Karpas-422 (cell line): ENCODE results near the gene LYPD6. TPM values are rescaled to one million over a fixed set of nuclear protein-coding genes. Genes with fewer than 3 reads are reported as not detected.

Source experiments
- DNase-seq: peaks from one replicate; pipeline ENCODE4 v3.0.0-alpha.2; 2015
- H2AFZ ChIP-seq: fragments of 200-600 bp; sonication (generic); 2 replicates; pipeline ENCODE4 v1.6.1; 2014; ENCODE audit warnings: antibody characterized with exemption, low read length, mixed read lengths
- H3K27ac ChIP-seq: fragments of 200-600 bp; sonication (generic); 2 replicates; pipeline ENCODE4 v1.5.1; 2014; ENCODE audit warnings: mild to moderate bottlenecking, low read length, moderate library complexity
- H3K27me3 ChIP-seq: fragments of 200-600 bp; sonication (generic); 2 replicates; pipeline ENCODE4 v1.6.1; 2014; ENCODE audit warnings: low read length, mixed read lengths
- H3K36me3 ChIP-seq: fragments of 200-600 bp; sonication (generic); 2 replicates; pipeline ENCODE4 v1.6.1; 2014; ENCODE audit warnings: low read length, mixed read lengths; ENCODE audit not compliant: insufficient read depth
- H3K4me1 ChIP-seq: fragments of 200-600 bp; sonication (generic); 2 replicates; pipeline ENCODE4 v1.6.1; 2014; ENCODE audit warnings: mild to moderate bottlenecking, low read length, mixed read lengths
- H3K4me2 ChIP-seq: fragments of 200-600 bp; sonication (generic); 2 replicates; pipeline ENCODE4 v1.6.1; 2014; ENCODE audit warnings: low read length, low read depth, mild to moderate bottlenecking; ENCODE audit not compliant: poor library complexity, severe bottlenecking
- H3K4me3 ChIP-seq: fragments of 200-600 bp; sonication (generic); 2 replicates; pipeline ENCODE4 v1.5.1; 2014; ENCODE audit warnings: mild to moderate bottlenecking, antibody characterized with exemption, low read length, mixed read lengths
- H3K79me2 ChIP-seq: fragments of 200-600 bp; sonication (generic); 2 replicates; pipeline ENCODE4 v1.6.1; 2014; ENCODE audit warnings: mild to moderate bottlenecking, low read length, mixed read lengths
- H3K9ac ChIP-seq: fragments of 200-600 bp; sonication (generic); 2 replicates; pipeline ENCODE4 v1.6.0; 2014; ENCODE audit warnings: low read length
- H3K9me2 ChIP-seq: fragments of 200-600 bp; sonication (generic), shearing (Covaris generic); replicated peaks from 2 replicates; pipeline ENCODE4 v1.6.0; 2014; ENCODE audit warnings: mild to moderate bottlenecking, low read length, moderate library complexity; ENCODE audit not compliant: insufficient read depth
- H3K9me3 ChIP-seq: fragments of 300-700, 200-600 bp; sonication (generic); 2 replicates; pipeline ENCODE4 v1.6.1; 2014; ENCODE audit warnings: low read length, mixed read lengths
- H4K20me1 ChIP-seq: fragments of 200-600 bp; sonication (generic); 2 replicates; pipeline ENCODE4 v1.6.1; 2014; ENCODE audit warnings: mild to moderate bottlenecking, antibody characterized with exemption, low read length, low read depth; ENCODE audit not compliant: insufficient read depth
- total RNA-seq: library from RNA; depleted of rRNA; stranded (reverse); fragments of >200 nt; shearing (Covaris generic); gene quantifications from 2 replicates; pipeline ENCODE4 v1.2.3, GENCODE V29; 2014; ENCODE audit warnings: low replicate concordance

The LYPD6 gene
- total RNA-seq, 1 experiment from 2014 or later: not detected

GRCh38 chr2:149333636-149334035, 3.2 kb downstream of the LYPD6 start:
- Histone ChIP-seq H3K9me2 (no peaks in the 10 kb centered on the region), H4K20me1 (no peaks in the 10 kb centered on the region), H3K9ac (no peak overlapping the region), H2AFZ (no peak overlapping the region), H3K27me3 (no peaks in the 10 kb centered on the region), H3K4me2 (no peak overlapping the region), H3K27ac (no peak overlapping the region), H3K9me3 (no peaks in the 10 kb centered on the region), H3K4me1 (no peaks in the 10 kb centered on the region), H3K4me3 (no peak overlapping the region), H3K79me2 (no peaks in the 10 kb centered on the region), H3K36me3 (no peaks in the 10 kb centered on the region)
- DNase-seq: no peak

GRCh38 chr2:149334156-149334555, 3.8 kb downstream of the LYPD6 start:
- H3K27me3 ChIP-seq: no peaks in the 10 kb centered on the region

GRCh38 chr2:149339324-149339723, 8.9 kb downstream of the LYPD6 start:
- no peaks in the 10 kb centered on the region for H3K27me3 ChIP-seq
- H2AFZ ChIP-seq: no peak overlapping the region
- no peaks in the 10 kb centered on the region for H4K20me1 ChIP-seq
- no peaks in the 10 kb centered on the region for H3K9me3 ChIP-seq
- H3K4me2 ChIP-seq: no peak overlapping the region
- no peak for DNase-seq
- no peaks in the 10 kb centered on the region for H3K36me3 ChIP-seq
- H3K4me1 ChIP-seq: no peaks in the 10 kb centered on the region
- H3K9ac ChIP-seq: no peak overlapping the region
- no peaks in the 10 kb centered on the region for H3K9me2 ChIP-seq
- no peak overlapping the region for H3K27ac ChIP-seq
- no peak overlapping the region for H3K4me3 ChIP-seq
- no peaks in the 10 kb centered on the region for H3K79me2 ChIP-seq

More at GRCh38 chr2:149334156-149334555, 3.8 kb downstream of the LYPD6 start:
- H3K79me2 ChIP-seq: no peaks in the 10 kb centered on the region
- H3K4me1 ChIP-seq: no peaks in the 10 kb centered on the region
- no peaks in the 10 kb centered on the region for H3K9me2 ChIP-seq
- no peak overlapping the region for H2AFZ ChIP-seq
- DNase-seq: no peak
- no peak overlapping the region for H3K27ac ChIP-seq
- H3K9me3 ChIP-seq: no peaks in the 10 kb centered on the region
- H3K4me3 ChIP-seq: no peak overlapping the region
- H3K4me2 ChIP-seq: no peak overlapping the region
- H3K36me3 ChIP-seq: no peaks in the 10 kb centered on the region
- H3K9ac ChIP-seq: no peak overlapping the region
- H4K20me1 ChIP-seq: no peaks in the 10 kb centered on the region

GRCh38 chr2:149342509-149342908, 12.1 kb downstream of the LYPD6 start:
- Histone ChIP-seq H3K4me3 (no peak overlapping the region), H3K36me3 (no peaks in the 10 kb centered on the region), H2AFZ (no peak overlapping the region), H3K79me2 (no peaks in the 10 kb centered on the region), H3K27ac (no peak overlapping the region), H4K20me1 (no peaks in the 10 kb centered on the region), H3K9ac (no peak overlapping the region), H3K4me2 (no peak overlapping the region), H3K9me2 (no peaks in the 10 kb centered on the region), H3K27me3 (no peaks in the 10 kb centered on the region), H3K4me1 (no peaks in the 10 kb centered on the region), H3K9me3 (no peaks in the 10 kb centered on the region)
- DNase-seq: no peak

GRCh38 chr2:149344105-149344504, 13.7 kb downstream of the LYPD6 start:
- H3K27me3 ChIP-seq: no peaks in the 10 kb centered on the region
- H3K9me3 ChIP-seq: no peaks in the 10 kb centered on the region
- H3K9me2 ChIP-seq: no peaks in the 10 kb centered on the region
- H3K79me2 ChIP-seq: no peaks in the 10 kb centered on the region
- no peak for DNase-seq
- H2AFZ ChIP-seq: no peak overlapping the region
- H3K4me1 ChIP-seq: no peaks in the 10 kb centered on the region
- no peak overlapping the region for H3K4me2 ChIP-seq
- H4K20me1 ChIP-seq: no peaks in the 10 kb centered on the region
- no peak overlapping the region for H3K9ac ChIP-seq
- no peak overlapping the region for H3K4me3 ChIP-seq
- no peaks in the 10 kb centered on the region for H3K36me3 ChIP-seq
- no peak overlapping the region for H3K27ac ChIP-seq

GRCh38 chr2:149346272-149346671, 15.9 kb downstream of the LYPD6 start:
- no peak overlapping the region for H2AFZ ChIP-seq
- H3K27ac ChIP-seq: no peak overlapping the region
- H3K9ac ChIP-seq: no peak overlapping the region
- H3K4me3 ChIP-seq: no peak overlapping the region
- no peaks in the 10 kb centered on the region for H4K20me1 ChIP-seq
- H3K9me3 ChIP-seq: no peaks in the 10 kb centered on the region
- DNase-seq: no peak
- H3K79me2 ChIP-seq: no peaks in the 10 kb centered on the region
- H3K4me1 ChIP-seq: no peaks in the 10 kb centered on the region
- H3K9me2 ChIP-seq: no peaks in the 10 kb centered on the region
- H3K36me3 ChIP-seq: no peaks in the 10 kb centered on the region
- H3K4me2 ChIP-seq: no peak overlapping the region
- no peaks in the 10 kb centered on the region for H3K27me3 ChIP-seq

GRCh38 chr2:149348291-149348690, 17.9 kb downstream of the LYPD6 start:
- Histone ChIP-seq H2AFZ (no peak overlapping the region), H3K79me2 (no peaks in the 10 kb centered on the region), H3K9ac (no peak overlapping the region), H3K4me3 (no peak overlapping the region), H3K4me1 (no peaks in the 10 kb centered on the region), H3K9me3 (no peaks in the 10 kb centered on the region), H4K20me1 (no peaks in the 10 kb centered on the region), H3K27me3 (no peaks in the 10 kb centered on the region), H3K4me2 (no peak overlapping the region), H3K27ac (no peak overlapping the region), H3K9me2 (no peaks in the 10 kb centered on the region), H3K36me3 (no peaks in the 10 kb centered on the region)
- DNase-seq: no peak

- no peak for DNase-seq
- Histone ChIP-seq H4K20me1 (no peaks in the 10 kb centered on the region), H3K4me2 (no peak overlapping the region), H3K4me1 (no peaks in the 10 kb centered on the region), H2AFZ (no peak overlapping the region), H3K4me3 (no peak overlapping the region), H3K27me3 (no peaks in the 10 kb centered on the region), H3K36me3 (no peaks in the 10 kb centered on the region), H3K9ac (no peak overlapping the region), H3K27ac (no peak overlapping the region), H3K79me2 (no peaks in the 10 kb centered on the region), H3K9me2 (no peaks in the 10 kb centered on the region), H3K9me3 (no peaks in the 10 kb centered on the region)
Observed at GRCh38 chr2:149353421-149353820, 23.0 kb downstream of the LYPD6 start.
